Stimulated activated CD4-positive, alpha-beta T cell treated with anti-CD3 and anti-CD28 coated beads, TNF-alpha, amount 100 ng/mL, for 48 hours (primary cell): Measurements from ENCODE around the gene PCDHGA4.
"Not testable (repeated sequence)": the region's sequence is repeated elsewhere in the genome, so short reads cannot be mapped to it uniquely, and the experiment has no call there.

Experiments
- DNase-seq, 3 donors: peaks; one replicate each; pipeline ENCODE4 v3.0.0-alpha.2; 2020; ENCODE audit warnings: low read depth in 3 of 3

The PCDHGA4 gene

GRCh38 chr5:141354900-141355469 is at the start of gene PCDHGA4:
Gene PCDHGA4, plus strand, starts transcription at chr5:141355021. Its CDS starts 87 bp downstream, at chr5:141355108.
- no peak for DNase-seq

GRCh38 chr5:141306630-141307029 is 48.2 kb upstream of the PCDHGA4 start:
- DNase-seq = no peak

- no peak for DNase-seq
Measured at GRCh38 chr5:141313711-141314110, 41.1 kb upstream of the PCDHGA4 start.

- DNase-seq = not testable (repeated sequence)
Measured at GRCh38 chr5:141316963-141317362, 37.9 kb upstream of the PCDHGA4 start.

- DNase-seq = no peak
Measured at GRCh38 chr5:141319202-141319601, 35.6 kb upstream of the PCDHGA4 start.

- no peak for DNase-seq
Measured at GRCh38 chr5:141319699-141320098, 35.1 kb upstream of the PCDHGA4 start.

- DNase-seq = peak; percentile 82 to 87 (median 83)
Measured at GRCh38 chr5:141320225-141321169, 34.3 kb upstream of the PCDHGA4 start, which contains the start of gene TAF7. Gene TAF7, minus strand, starts transcription at chr5:141320784. Its CDS starts 740 bp downstream, at chr5:141320044.

GRCh38 chr5:141322261-141322660 is 32.6 kb upstream of the PCDHGA4 start:
- no peak for DNase-seq

- DNase-seq = peak; percentile 36 to 43 (median 42)
Measured at GRCh38 chr5:141326088-141326854, 28.6 kb upstream of the PCDHGA4 start.

- DNase-seq = no peak
Measured at GRCh38 chr5:141328231-141328630, 26.6 kb upstream of the PCDHGA4 start.

- DNase-seq = no peak
Measured at GRCh38 chr5:141330299-141331080, 24.3 kb upstream of the PCDHGA4 start, which contains the start of gene PCDHGA1. Gene PCDHGA1, plus strand, starts transcription at chr5:141330514.

- DNase-seq = not testable (repeated sequence)
Measured at GRCh38 chr5:141332571-141332970, 22.2 kb upstream of the PCDHGA4 start.

GRCh38 chr5:141338538-141339306 is 16.1 kb upstream of the PCDHGA4 start, which contains the start of gene PCDHGA2:
Gene PCDHGA2, plus strand, starts transcription at chr5:141338760.
- no peak for DNase-seq

GRCh38 chr5:141340781-141341354 is 14.0 kb upstream of the PCDHGA4 start:
- not testable (repeated sequence) for DNase-seq

- no peak for DNase-seq
Measured at GRCh38 chr5:141342773-141343172, 12.0 kb upstream of the PCDHGA4 start.

- DNase-seq = no peak
Measured at GRCh38 chr5:141343242-141343952, 11.4 kb upstream of the PCDHGA4 start, which contains the start of gene PCDHGA3. Gene PCDHGA3, plus strand, starts transcription at chr5:141343829. Its CDS starts 205 bp downstream, at chr5:141344034.

GRCh38 chr5:141343953-141344463 is 10.8 kb upstream of the PCDHGA4 start:
- DNase-seq = no peak

- DNase-seq = no peak
Measured at GRCh38 chr5:141345327-141345726, 9.5 kb upstream of the PCDHGA4 start.

GRCh38 chr5:141346017-141346416 is 8.8 kb upstream of the PCDHGA4 start:
- DNase-seq = not testable (repeated sequence)
